Measurements from ENCODE around the gene RASSF8.

- TF ChIP-seq CTCF (IDR thresholded peaks at IDR 0.05; ENCODE audit: low read depth, low read length) (no peak), EZH2phosphoT487 (IDR thresholded peaks at IDR 0.05; ENCODE audit: low read depth) (no peak)
Measured at GRCh38 chr12:25932971-25933370, 25.5 kb upstream of the RASSF8 start.
